ENCODE data around the gene TTBK1. TPM values are rescaled to one million over a fixed set of nuclear protein-coding genes. Genes with fewer than 3 reads are reported as not detected.

The TTBK1 gene
- total and polyA plus RNA-seq, 8 donors: 0.05 to 0.37 (median 0.14) TPM; not detected in 3

- DNase-seq: no peak
- no peaks in the 10 kb centered on the region for H3K9me3 ChIP-seq
- H3K27me3 ChIP-seq: peaks cover 6 to 54% (median 28%) of the 10 kb centered on the region in 3 donors
- H3K4me1 ChIP-seq: peaks cover 0 to 9% (median 4%) of the 10 kb centered on the region in 4 donors
- no peak overlapping the region for H3K4me3 ChIP-seq
- intact Hi-C loops (cut with DNase I; ENCODE audit: low total_unique reads): no loop called here
- H3K27ac ChIP-seq: no peak overlapping the region
- no peaks in the 10 kb centered on the region for H3K36me3 ChIP-seq
- 74 to 93% (median 75%) methylated on average over 2 to 5 of the region's 5 CpGs for WGBS, 5 donors
- TF ChIP-seq CTCF (IDR thresholded peaks at IDR 0.05) (no peak), EP300 (IDR thresholded peaks at IDR 0.05) (no peak), POLR2AphosphoS5 (IDR thresholded peaks at IDR 0.05) (no peak), POLR2A (IDR thresholded peaks at IDR 0.05) (no peak)
Measured at GRCh38 chr6:43285832-43286231, 42.6 kb downstream of the TTBK1 start.

GRCh38 chr6:43286456-43286979 lies 43.2 kb downstream of the TTBK1 start:
- Histone ChIP-seq H3K36me3 (no peaks in the 10 kb centered on the region), H3K27ac (no peak overlapping the region), H3K27me3 (peaks cover 6 to 54% (median 28%) of the 10 kb centered on the region in 3 donors), H3K4me3 (no peak overlapping the region), H3K9me3 (no peaks in the 10 kb centered on the region), H3K4me1 (peaks cover 0 to 9% (median 4%) of the 10 kb centered on the region in 4 donors)
- 89 to 98% (median 96%) methylated on average over 6 of the region's 6 CpGs for WGBS, 5 donors
- TF ChIP-seq CTCF (IDR thresholded peaks at IDR 0.05) (no peak), POLR2A (IDR thresholded peaks at IDR 0.05) (no peak), EP300 (IDR thresholded peaks at IDR 0.05) (no peak), POLR2AphosphoS5 (IDR thresholded peaks at IDR 0.05) (no peak)
- DNase-seq: no peak
- intact Hi-C loops (cut with DNase I; ENCODE audit: low total_unique reads): no loop called here

GRCh38 chr6:43286980-43287716 lies 43.9 kb downstream of the TTBK1 start:
- H3K4me3 ChIP-seq: no peak overlapping the region
- peaks cover 0 to 9% (median 4%) of the 10 kb centered on the region in 4 donors for H3K4me1 ChIP-seq
- H3K9me3 ChIP-seq: no peaks in the 10 kb centered on the region
- H3K27me3 ChIP-seq: peaks cover 6 to 51% (median 28%) of the 10 kb centered on the region in 3 donors
- 54 to 73% (median 63%) methylated on average over 7 to 10 of the region's 10 CpGs for WGBS, 5 donors
- H3K27ac ChIP-seq: no peak overlapping the region
- no peaks in the 10 kb centered on the region for H3K36me3 ChIP-seq
- no peak for TF ChIP-seq CTCF (IDR thresholded peaks at IDR 0.05)
- TF ChIP-seq POLR2A (IDR thresholded peaks at IDR 0.05): no peak
- TF ChIP-seq POLR2AphosphoS5 (IDR thresholded peaks at IDR 0.05): no peak
- TF ChIP-seq EP300 (IDR thresholded peaks at IDR 0.05): no peak
- DNase-seq: no peak
- intact Hi-C loops (cut with DNase I; ENCODE audit: low total_unique reads): no loop called here

GRCh38 chr6:43287717-43288679 lies 44.7 kb downstream of the TTBK1 start:
- Histone ChIP-seq H3K9me3 (no peaks in the 10 kb centered on the region), H3K4me1 (peaks cover 0 to 9% (median 4%) of the 10 kb centered on the region in 4 donors), H3K36me3 (no peaks in the 10 kb centered on the region), H3K27ac (no peak overlapping the region), H3K4me3 (no peak overlapping the region), H3K27me3 (peaks cover 6 to 42% (median 28%) of the 10 kb centered on the region in 3 donors)
- intact Hi-C loops (cut with DNase I; ENCODE audit: low total_unique reads): no loop called here
- 63 to 72% (median 69%) methylated on average over 6 to 7 of the region's 7 CpGs for WGBS, 5 donors
- no peak for DNase-seq
- TF ChIP-seq POLR2A (IDR thresholded peaks at IDR 0.05) (no peak), POLR2AphosphoS5 (IDR thresholded peaks at IDR 0.05) (no peak), CTCF (IDR thresholded peaks at IDR 0.05) (no peak), EP300 (IDR thresholded peaks at IDR 0.05) (no peak)
